H9 (cell line): ENCODE measurements around the gene ACACA. TPM values are rescaled to one million over a fixed set of nuclear protein-coding genes. Genes with fewer than 3 reads are reported as not detected.
A peak's percentile ranks its signal among the peaks of the same experiment; 100 is the strongest.

Source experiments
- DNase-seq: peaks from one replicate; pipeline ENCODE4 v3.0.0-alpha.2; 2017
- H2AFZ ChIP-seq: one replicate; pipeline ENCODE4 v1.6.1; 2013; ENCODE audit warnings: mild to moderate bottlenecking, low read length, control low read depth, moderate library complexity
- H2AK5ac ChIP-seq: 2 replicates; pipeline ENCODE4 v1.6.1; 2013; ENCODE audit warnings: low read length, control low read depth, mixed read lengths; ENCODE audit not compliant: insufficient read length
- H2BK120ac ChIP-seq: one replicate; pipeline ENCODE4 v1.6.1; 2013; ENCODE audit warnings: low read depth, mild to moderate bottlenecking, low read length, control low read depth, inconsistent platforms; ENCODE audit not compliant: poor library complexity, severe bottlenecking
- H2BK12ac ChIP-seq: 2 replicates; pipeline ENCODE4 v1.6.1; 2013; ENCODE audit warnings: low read length, control low read depth, mixed read lengths, low read depth; ENCODE audit not compliant: insufficient read length
- H2BK15ac ChIP-seq: 2 replicates; pipeline ENCODE4 v1.6.1; 2013; ENCODE audit warnings: low read depth, low read length, control low read depth
- H2BK20ac ChIP-seq: one replicate; pipeline ENCODE4 v1.6.1; 2013; ENCODE audit warnings: low read depth, mild to moderate bottlenecking, low read length, control low read depth, inconsistent platforms; ENCODE audit not compliant: poor library complexity, severe bottlenecking
- H2BK5ac ChIP-seq: 2 replicates; pipeline ENCODE4 v1.6.1; 2013; ENCODE audit warnings: low read length, control low read depth, mixed read lengths; ENCODE audit not compliant: insufficient read length
- H3K14ac ChIP-seq: 2 replicates; pipeline ENCODE4 v1.6.1; 2013; ENCODE audit warnings: low read length, control low read depth; ENCODE audit not compliant: insufficient read depth
- H3K18ac ChIP-seq: 2 replicates; pipeline ENCODE4 v1.6.1; 2013; ENCODE audit warnings: low read depth, mild to moderate bottlenecking, mixed read lengths, low read length, control low read depth; ENCODE audit not compliant: insufficient read length
- H3K23ac ChIP-seq: 2 replicates; pipeline ENCODE4 v1.6.1; 2013; ENCODE audit warnings: low read length, control low read depth, mixed read lengths, low read depth; ENCODE audit not compliant: insufficient read length
- H3K23me2 ChIP-seq: 2 replicates; pipeline ENCODE4 v1.6.1; 2013; ENCODE audit warnings: low read depth, mild to moderate bottlenecking, mixed read lengths, low read length, control low read depth; ENCODE audit not compliant: insufficient read length, poor library complexity, severe bottlenecking
- H3K27ac ChIP-seq: 2 replicates; pipeline ENCODE4 v1.5.1; 2013; ENCODE audit warnings: low read length, control low read depth, mixed read lengths, low read depth; ENCODE audit not compliant: insufficient read length
- H3K27me3 ChIP-seq: 2 replicates; pipeline ENCODE4 v1.6.1; 2013; ENCODE audit warnings: low read length, control low read depth, inconsistent platforms; ENCODE audit not compliant: insufficient read depth
- H3K4ac ChIP-seq: 2 replicates; pipeline ENCODE4 v1.6.1; 2013; ENCODE audit warnings: low read depth, mild to moderate bottlenecking, control low read depth, inconsistent platforms, low read length, moderate library complexity
- H3K4me1 ChIP-seq: 2 replicates; pipeline ENCODE4 v1.6.1; 2013; ENCODE audit warnings: low read length, control low read depth, inconsistent platforms; ENCODE audit not compliant: insufficient read depth
- H3K4me2 ChIP-seq: 2 replicates; pipeline ENCODE4 v1.6.1; 2013; ENCODE audit warnings: low read length, control low read depth, mixed read lengths; ENCODE audit not compliant: insufficient read length, insufficient read depth
- H3K56ac ChIP-seq: 2 replicates; pipeline ENCODE4 v1.6.1; 2013; ENCODE audit warnings: low read depth, mild to moderate bottlenecking, mixed read lengths, low read length, control low read depth; ENCODE audit not compliant: insufficient read length
- H3K79me1 ChIP-seq: 2 replicates; pipeline ENCODE4 v1.6.1; 2013; ENCODE audit warnings: low read depth, mild to moderate bottlenecking, moderate library complexity, low read length, control low read depth, inconsistent platforms; ENCODE audit not compliant: insufficient read depth, poor library complexity, severe bottlenecking
- H3K79me2 ChIP-seq: 2 replicates; pipeline ENCODE4 v1.6.1; 2013; ENCODE audit warnings: low read length, control low read depth, inconsistent platforms; ENCODE audit not compliant: insufficient read depth
- H3K9ac ChIP-seq: 2 replicates; pipeline ENCODE4 v1.6.1; 2013; ENCODE audit warnings: low read length, control low read depth, mixed read lengths; ENCODE audit not compliant: insufficient read length; ENCODE audit errors: extremely low read depth
- H3K9me3 ChIP-seq: one replicate; pipeline ENCODE4 v1.6.1; 2013; ENCODE audit warnings: low read depth, low read length, inconsistent platforms; ENCODE audit not compliant: control insufficient read depth
- H3T11ph ChIP-seq: one replicate; pipeline ENCODE4 v1.6.1; 2013; ENCODE audit warnings: mild to moderate bottlenecking, low read length, control low read depth, inconsistent platforms
- H4K20me1 ChIP-seq: one replicate; pipeline ENCODE4 v1.6.1; 2013; ENCODE audit not compliant: control insufficient read depth, insufficient read length, insufficient read depth
- H4K5ac ChIP-seq: 2 replicates; pipeline ENCODE4 v1.6.1; 2013; ENCODE audit warnings: low read depth, mild to moderate bottlenecking, mixed read lengths, low read length, control low read depth; ENCODE audit not compliant: insufficient read length
- H4K8ac ChIP-seq: replicated peaks from 2 replicates; pipeline ENCODE4 v1.6.1; 2013; ENCODE audit warnings: low read length, control low read depth, mixed read lengths, low read depth; ENCODE audit not compliant: insufficient read length
- H4K91ac ChIP-seq: 2 replicates; pipeline ENCODE4 v1.6.1; 2013; ENCODE audit warnings: low read depth, mild to moderate bottlenecking, moderate library complexity, mixed read lengths, low read length, control low read depth; ENCODE audit not compliant: insufficient read length
- H3K27ac Mint-ChIP-seq, 3 experiments: 2 replicates in 2 of 3; 3 replicates in 1 of 3; pipeline ENCODE4 v1.8.0; 2020 to 2021; ENCODE audit warnings: mixed read lengths in 3 of 3, mild to moderate bottlenecking in 1 of 3, moderate library complexity in 1 of 3
- H3K27me3 Mint-ChIP-seq: 2 replicates; pipeline ENCODE4 v1.8.0; 2021; ENCODE audit warnings: low read depth, mild to moderate bottlenecking, moderate library complexity, mixed read lengths
- H3K36me3 Mint-ChIP-seq, 3 experiments: 2 replicates in 2 of 3; 3 replicates in 1 of 3; pipeline ENCODE4 v1.8.0; 2020 to 2021; ENCODE audit warnings: low read depth in 3 of 3, mixed read lengths in 3 of 3; ENCODE audit not compliant: insufficient read depth in 1 of 3
- H3K4me1 Mint-ChIP-seq, 2 experiments: 2 replicates each; pipeline ENCODE4 v1.8.0; 2020; ENCODE audit warnings: mixed read lengths in 2 of 2
- H3K4me3 Mint-ChIP-seq, 2 experiments: 2 replicates in 1 of 2; 3 replicates in 1 of 2; pipeline ENCODE4 v1.8.0; 2020 to 2021; ENCODE audit warnings: mild to moderate bottlenecking in 2 of 2, mixed read lengths in 2 of 2, moderate library complexity in 1 of 2
- H3K9me3 Mint-ChIP-seq, 2 experiments: 2 replicates in 1 of 2; 3 replicates in 1 of 2; pipeline ENCODE4 v1.8.0; 2020; ENCODE audit warnings: mild to moderate bottlenecking in 2 of 2, mixed read lengths in 2 of 2, moderate library complexity in 1 of 2
- CTCF ChIP-seq: fragments of 200-600 bp; sonication (generic); conservative IDR thresholded peaks from 3 replicates; pipeline ENCODE4 v1.8.0; 2021; ENCODE audit warnings: antibody characterized with exemption, mild to moderate bottlenecking
- WGBS: extraction: QIAGEN DNeasy Blood & Tissue Kit; methylation state at CpG from one replicate; pipeline ENCODE4 v1.1.7; 2013; ENCODE audit warnings: missing lambda C conversion rate, low lambda C conversion rate, mixed read lengths; ENCODE audit not compliant: insufficient read length; ENCODE audit errors: extremely low coverage; 5-methylcytosine and 5-hydroxymethylcytosine counted together
- total RNA-seq: library from RNA; stranded (reverse); gene quantifications from 2 replicates; pipeline ENCODE4 v1.2.1, GENCODE V29; 2021

ACACA gene
- total RNA-seq, 1 experiment from 2014 or later = 135 TPM

DNA sequence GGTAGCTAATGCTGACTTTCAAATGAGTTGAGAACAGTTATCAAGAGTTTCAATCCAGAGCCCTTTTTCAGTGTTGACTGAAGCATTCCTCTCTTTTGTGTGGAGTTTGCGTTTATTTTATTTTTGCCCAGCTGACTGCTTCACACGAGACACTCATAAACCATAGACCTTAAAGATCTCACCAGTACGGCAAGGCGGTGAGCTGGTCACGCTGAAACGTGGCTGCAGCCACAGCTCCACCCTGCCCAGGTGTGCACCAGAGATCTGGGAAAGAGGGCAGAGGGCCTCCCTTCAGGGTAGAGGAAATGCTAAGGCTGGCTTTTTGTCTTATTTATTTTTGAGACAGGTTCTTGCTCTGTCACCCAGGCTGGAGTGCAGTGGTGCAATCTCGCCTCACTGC, 345.7 kb downstream of the ACACA start:
- Mint-ChIP-seq H3K27ac (peak overlapping the region; percentile 71 to 81 (median 77); a peak in 5 of 7 replicates), H3K4me3 (no peak overlapping the region), H3K4me1 (peaks cover 51 to 58% of the 10 kb centered on the region in 2 experiments), H3K9me3 (no peaks in the 10 kb centered on the region; a peak in 1 of 5 replicates), H3K36me3 (peaks cover 0 to 18% (median 15%) of the 10 kb centered on the region in 3 experiments; a peak in 6 of 7 replicates), H3K27me3 (no peaks in the 10 kb centered on the region)
- Histone ChIP-seq H3K4me2 (no peak overlapping the region), H2BK120ac (no peak overlapping the region), H2AFZ (no peak overlapping the region), H3K4me1 (peaks cover 20% of the 10 kb centered on the region), H2BK20ac (no peak overlapping the region), H3K79me1 (no peaks in the 10 kb centered on the region), H3K56ac (no peak overlapping the region), H2BK15ac (no peak overlapping the region), H4K91ac (no peak overlapping the region), H3K79me2 (no peaks in the 10 kb centered on the region), H3K27me3 (no peaks in the 10 kb centered on the region; the same call in 1 of the 2 replicates), H3K23me2 (no peaks in the 10 kb centered on the region), H2BK12ac (no peak overlapping the region), H3K27ac (no peak overlapping the region), H3K23ac (no peak overlapping the region), H2AK5ac (no peak overlapping the region), H4K8ac (no peak overlapping the region), H3K14ac (0 out of 2 replicates have a peak overlapping the region, but pooled peaks have one; percentile 1), H4K5ac (no peak overlapping the region), H3K18ac (no peak overlapping the region), H4K20me1 (no peaks in the 10 kb centered on the region), H3T11ph (no peak overlapping the region), H3K9ac (no peak overlapping the region), H3K9me3 (no peaks in the 10 kb centered on the region), H3K4ac (no peak overlapping the region), H2BK5ac (no peak overlapping the region)
- TF ChIP-seq CTCF = no peak
- DNase-seq = no peak
- WGBS = no CpG with 5 or more reads among the region's 7 CpGs
